CD14-positive monocyte (primary cell): ENCODE measurements around the gene PSMB2. TPM values are rescaled to one million over a fixed set of nuclear protein-coding genes. Genes with fewer than 3 reads are reported as not detected.

ENCODE experiments used
- DNase-seq, 3 donors: peaks; one replicate each; pipeline ENCODE4 v3.0.0-alpha.2; 2011 to 2022
- H2AFZ ChIP-seq: 2 replicates; pipeline ENCODE4 v1.6.0; 2012; ENCODE audit warnings: mild to moderate bottlenecking, low read depth, low read length, inconsistent platforms; ENCODE audit not compliant: insufficient read depth, poor library complexity, severe bottlenecking
- H3K27ac ChIP-seq, 2 donors: 1 replicate in 1 of 2; 2 replicates in 1 of 2; pipeline ENCODE4 v1.5.1; 2012 to 2013; ENCODE audit warnings: low read length in 2 of 2, control low read depth in 1 of 2, inconsistent platforms in 1 of 2, low read depth in 1 of 2, mild to moderate bottlenecking in 1 of 2
- H3K27me3 ChIP-seq, 2 donors: one replicate each; pipeline versions ENCODE4 v1.6.0 to v1.6.1; 2011 to 2013; ENCODE audit warnings: low read length in 2 of 2; ENCODE audit not compliant: control insufficient read depth in 2 of 2, insufficient read depth in 2 of 2
- H3K36me3 ChIP-seq, 2 donors: replicated peaks in 1 of 2; 1 replicate in 1 of 2; 2 replicates in 1 of 2; pipeline versions ENCODE4 v1.5.1 to v1.6.1; 2012 to 2013; ENCODE audit warnings: low read length in 2 of 2, control low read depth in 1 of 2, inconsistent platforms in 1 of 2, mild to moderate bottlenecking in 1 of 2; ENCODE audit not compliant: insufficient read depth in 2 of 2, control insufficient read depth in 1 of 2
- H3K4me1 ChIP-seq, 2 donors: 1 replicate in 1 of 2; 2 replicates in 1 of 2; pipeline versions ENCODE4 v1.5.1 to v1.6.1; 2012 to 2013; ENCODE audit warnings: low read length in 2 of 2, control low read depth in 1 of 2, inconsistent platforms in 1 of 2, mild to moderate bottlenecking in 1 of 2, moderate library complexity in 1 of 2; ENCODE audit not compliant: insufficient read depth in 2 of 2, control insufficient read depth in 1 of 2
- H3K4me2 ChIP-seq: replicated peaks from 2 replicates; pipeline ENCODE3; 2012; ENCODE audit warnings: low read length, moderate library complexity, mild to moderate bottlenecking; ENCODE audit not compliant: poor library complexity, severe bottlenecking; ENCODE audit errors: extremely low read depth
- H3K4me3 ChIP-seq, 3 experiments: fragments of 200-600 bp in 1 of 3; sonication (generic) in 1 of 3; replicated peaks in 1 of 3; 1 replicate in 2 of 3; 2 replicates in 1 of 3; pipeline ENCODE4 v1.5.1; 2011 to 2013; ENCODE audit warnings: low read length in 3 of 3, mild to moderate bottlenecking in 3 of 3, control low read depth in 2 of 3, low read depth in 2 of 3, inconsistent platforms in 1 of 3, moderate library complexity in 1 of 3
- H3K79me2 ChIP-seq: 2 replicates; pipeline ENCODE4 v1.6.0; 2012; ENCODE audit warnings: mild to moderate bottlenecking, control low read depth, inconsistent platforms, low read length, moderate library complexity; ENCODE audit not compliant: insufficient read depth
- H3K9ac ChIP-seq: 2 replicates; pipeline ENCODE4 v1.6.0; 2017; ENCODE audit warnings: low read length, mild to moderate bottlenecking; ENCODE audit not compliant: insufficient read depth, poor library complexity, severe bottlenecking
- H3K9me3 ChIP-seq, 2 donors: replicated peaks in 1 of 2; 1 replicate in 1 of 2; 2 replicates in 1 of 2; pipeline versions ENCODE4 v1.5.1 to v1.6.1; 2012 to 2013; ENCODE audit warnings: low read length in 2 of 2, control low read depth in 1 of 2; ENCODE audit not compliant: control insufficient read depth in 1 of 2, insufficient read depth in 1 of 2
- H4K20me1 ChIP-seq: 2 replicates; pipeline ENCODE4 v1.6.0; 2012; ENCODE audit warnings: mild to moderate bottlenecking, low read length, control low read depth, moderate library complexity; ENCODE audit not compliant: insufficient read depth
- H3K27ac Mint-ChIP-seq, 7 donors: one replicate each; pipeline ENCODE4 v1.8.0; 2020; ENCODE audit warnings: mild to moderate bottlenecking in 7 of 7, mixed read lengths in 7 of 7, moderate library complexity in 6 of 7, inconsistent platforms in 2 of 7
- H3K27me3 Mint-ChIP-seq, 3 donors: one replicate each; pipeline ENCODE4 v1.8.0; 2021 to 2022; ENCODE audit warnings: low read depth in 3 of 3, mild to moderate bottlenecking in 3 of 3, mixed read lengths in 3 of 3, moderate library complexity in 3 of 3, inconsistent platforms in 1 of 3
- H3K36me3 Mint-ChIP-seq, 2 donors: one replicate each; pipeline ENCODE4 v1.8.0; 2020; ENCODE audit warnings: mixed read lengths in 2 of 2, inconsistent platforms in 1 of 2, mild to moderate bottlenecking in 1 of 2
- H3K4me1 Mint-ChIP-seq: one replicate; pipeline ENCODE4 v1.8.0; 2020; ENCODE audit warnings: mild to moderate bottlenecking, mixed read lengths
- H3K4me3 Mint-ChIP-seq, 2 donors: one replicate each; pipeline ENCODE4 v1.8.0; 2020; ENCODE audit warnings: mild to moderate bottlenecking in 2 of 2, mixed read lengths in 2 of 2, moderate library complexity in 1 of 2
- H3K9me3 Mint-ChIP-seq, 7 donors: one replicate each; pipeline ENCODE4 v1.8.0; 2020 to 2022; ENCODE audit warnings: mixed read lengths in 7 of 7, mild to moderate bottlenecking in 6 of 7, moderate library complexity in 6 of 7, inconsistent platforms in 2 of 7
- WGBS: methylation state at CpG from one replicate; pipeline ENCODE4 v1.1.5; 2013; ENCODE audit warnings: missing lambda C conversion rate; ENCODE audit not compliant: insufficient coverage; 5-methylcytosine and 5-hydroxymethylcytosine counted together
- intact Hi-C, 2 donors: fragments of 100-400 bp; cut with micrococcal nuclease; formaldehyde crosslinking; loops; one replicate each; pipeline versions ENCODE4 v1.15.0 to v1.15.1; 2023
- polyA plus RNA-seq, 3 donors: library from polyadenylated mRNA; depleted of rRNA in 1 of 3; unstranded in 2 of 3; stranded (reverse) in 1 of 3; fragments of 300-500 nt in 2 of 3; fragments of >200 nt in 1 of 3; fragmentation: Illumina TruSeq in 2 of 3; gene quantifications; 1 replicate in 2 of 3; 2 replicates in 1 of 3; pipeline ENCODE4 v1.2.3, GENCODE V29; 2012 to 2021
- TF ChIP-seq, protein P1 (sequence below): fragments of 200-600 bp; IDR thresholded peaks from one replicate; pipeline ENCODE4 v1.8.0; 2022; ENCODE audit warnings: antibody characterized with exemption, mild to moderate bottlenecking

The PSMB2 gene
- polyA plus RNA-seq, 3 donors = 27.9 to 84.1 (median 78.6) TPM

DNA sequence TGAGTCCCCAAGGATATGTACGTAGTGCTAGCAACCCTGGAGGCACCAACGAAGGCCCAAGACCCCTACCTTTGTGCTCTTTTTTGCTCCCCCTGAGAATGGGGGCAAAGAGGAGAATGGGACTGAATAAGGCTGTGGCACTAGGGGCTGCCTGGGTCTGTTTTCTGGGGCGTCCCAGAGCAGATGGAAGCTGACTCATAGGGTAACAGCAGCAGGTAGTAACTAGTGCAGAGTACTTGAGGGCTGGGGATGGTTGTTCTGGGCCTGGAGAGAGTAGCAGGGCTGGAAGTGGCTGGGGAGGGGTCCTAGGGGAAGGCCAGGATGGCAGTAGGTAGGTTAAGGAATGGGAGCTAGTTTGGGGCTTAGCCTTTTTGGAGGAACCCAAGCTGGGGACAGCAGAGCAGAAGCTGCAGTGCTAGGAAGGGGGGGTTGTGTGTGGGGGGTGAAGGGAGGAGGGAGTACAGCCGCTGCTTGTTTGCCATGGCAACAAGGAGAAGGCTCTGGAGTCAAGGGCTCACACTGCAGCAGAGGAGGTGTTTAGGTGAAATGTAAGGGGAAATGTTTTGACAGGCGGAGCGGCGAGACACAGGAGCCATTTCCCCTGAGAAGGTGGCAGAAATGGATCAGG lies 81.9 kb downstream of the PSMB2 start:
- Mint-ChIP-seq H3K4me3 (peak overlapping the region in 1 of 2 donors; percentile 45), H3K9me3 (no peaks in the 10 kb centered on the region), H3K27ac (peak overlapping the region in 4 of 7 donors; percentile 2 to 74 (median 12)), H3K36me3 (peaks cover 33 to 40% of the 10 kb centered on the region in 2 donors), H3K4me1 (peaks cover 62% of the 10 kb centered on the region), H3K27me3 (no peaks in the 10 kb centered on the region)
- Histone ChIP-seq H4K20me1 (peaks cover 28% of the 10 kb centered on the region), H2AFZ (no peak overlapping the region), H3K27me3 (no peaks in the 10 kb centered on the region), H3K27ac (no peak overlapping the region), H3K4me3 (no peak overlapping the region), H3K4me1 (peaks cover 27 to 39% of the 10 kb centered on the region in 2 donors), H3K9me3 (no peaks in the 10 kb centered on the region), H3K36me3 (peaks cover 30 to 44% of the 10 kb centered on the region in 2 donors), H3K9ac (no peak overlapping the region), H3K79me2 (peaks cover 30% of the 10 kb centered on the region), H3K4me2 (no peak overlapping the region)
- TF ChIP-seq, protein P1, sequence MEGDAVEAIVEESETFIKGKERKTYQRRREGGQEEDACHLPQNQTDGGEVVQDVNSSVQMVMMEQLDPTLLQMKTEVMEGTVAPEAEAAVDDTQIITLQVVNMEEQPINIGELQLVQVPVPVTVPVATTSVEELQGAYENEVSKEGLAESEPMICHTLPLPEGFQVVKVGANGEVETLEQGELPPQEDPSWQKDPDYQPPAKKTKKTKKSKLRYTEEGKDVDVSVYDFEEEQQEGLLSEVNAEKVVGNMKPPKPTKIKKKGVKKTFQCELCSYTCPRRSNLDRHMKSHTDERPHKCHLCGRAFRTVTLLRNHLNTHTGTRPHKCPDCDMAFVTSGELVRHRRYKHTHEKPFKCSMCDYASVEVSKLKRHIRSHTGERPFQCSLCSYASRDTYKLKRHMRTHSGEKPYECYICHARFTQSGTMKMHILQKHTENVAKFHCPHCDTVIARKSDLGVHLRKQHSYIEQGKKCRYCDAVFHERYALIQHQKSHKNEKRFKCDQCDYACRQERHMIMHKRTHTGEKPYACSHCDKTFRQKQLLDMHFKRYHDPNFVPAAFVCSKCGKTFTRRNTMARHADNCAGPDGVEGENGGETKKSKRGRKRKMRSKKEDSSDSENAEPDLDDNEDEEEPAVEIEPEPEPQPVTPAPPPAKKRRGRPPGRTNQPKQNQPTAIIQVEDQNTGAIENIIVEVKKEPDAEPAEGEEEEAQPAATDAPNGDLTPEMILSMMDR = no peak
- WGBS = 76% methylated on average over 4 of the region's 7 CpGs
- intact Hi-C loops = loop anchor here (5.0 to 10.0 kb wide), 5 partner anchors 107 to 367 kb away; partner anchors contain the start of gene SFPQ (in 2 of the 2)
- DNase-seq = no peak

DNA sequence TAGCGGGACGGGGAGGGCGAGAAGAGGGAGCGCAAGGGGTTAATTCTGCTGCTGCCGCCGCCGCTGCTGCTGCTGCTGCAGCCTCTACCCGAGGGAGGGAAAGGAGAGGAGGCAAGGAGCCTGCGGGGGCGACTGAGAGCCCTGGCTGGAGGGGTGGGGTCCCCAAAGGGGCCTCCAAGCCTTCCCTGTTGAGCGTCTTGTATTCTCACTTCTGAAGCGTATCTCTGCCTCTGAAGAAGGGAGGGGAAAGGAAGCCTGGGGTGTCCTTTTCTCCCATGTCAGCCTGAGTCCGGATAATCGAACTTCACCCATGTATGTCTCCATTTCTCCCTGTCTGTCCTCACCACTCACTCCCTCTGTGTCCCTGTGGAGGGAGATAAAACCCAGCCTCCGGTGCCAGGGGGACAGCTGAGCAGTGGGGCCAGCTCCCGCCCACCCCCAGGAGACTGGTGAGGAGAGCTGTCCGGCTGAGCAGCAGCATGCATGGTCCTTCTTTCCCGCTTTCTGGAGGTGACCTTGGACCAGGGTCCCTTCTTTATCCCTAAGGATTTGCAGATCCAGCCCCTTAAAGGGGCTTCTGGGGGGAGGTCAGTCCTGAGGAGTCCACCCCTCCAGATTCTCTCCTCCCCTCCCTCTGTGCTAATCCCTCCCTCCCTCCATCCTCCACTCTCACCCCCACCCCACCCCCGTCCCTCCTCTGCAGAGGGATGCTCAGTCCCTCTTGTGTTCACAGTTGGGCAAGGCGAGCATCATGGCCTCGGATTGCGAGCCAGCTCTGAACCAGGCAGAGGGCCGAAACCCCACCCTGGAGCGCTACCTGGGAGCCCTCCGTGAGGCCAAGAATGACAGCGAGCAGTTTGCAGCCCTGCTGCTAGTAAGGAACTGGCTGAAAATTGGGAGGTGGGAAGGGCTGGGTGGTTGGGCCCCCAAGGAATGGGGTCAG lies 82.7 kb downstream of the PSMB2 start:
- H3K4me1 Mint-ChIP-seq = peaks cover 65% of the 10 kb centered on the region
- H3K27ac Mint-ChIP-seq = peak overlapping the region; percentile 41 to 94 (median 83)
- peaks cover 33 to 42% of the 10 kb centered on the region in 2 donors for H3K36me3 Mint-ChIP-seq
- TF ChIP-seq, protein P1 = no peak
- Histone ChIP-seq H3K4me1 (peaks cover 27 to 39% of the 10 kb centered on the region in 2 donors), H3K79me2 (peaks cover 38% of the 10 kb centered on the region), H3K9me3 (no peaks in the 10 kb centered on the region), H2AFZ (peak overlapping the region; percentile 85), H3K27ac (peak overlapping the region in 1 of 2 donors; percentile 86), H3K9ac (peak overlapping the region; percentile 91), H3K4me3 (peak overlapping the region; percentile 82 to 98 (median 91)), H4K20me1 (peaks cover 34% of the 10 kb centered on the region), H3K27me3 (no peaks in the 10 kb centered on the region), H3K4me2 (peak overlapping the region; percentile 97), H3K36me3 (peaks cover 33 to 44% of the 10 kb centered on the region in 2 donors)
- no peaks in the 10 kb centered on the region for H3K9me3 Mint-ChIP-seq
- DNase-seq = no peak
- 48% methylated on average over 18 of the region's 26 CpGs for WGBS
- H3K4me3 Mint-ChIP-seq = peak overlapping the region; percentile 93 to 95
- intact Hi-C loops = loop anchor here (5.0 to 10.0 kb wide), 5 partner anchors 106 to 366 kb away; partner anchors contain the start of gene SFPQ (in 2 of the 2)
- H3K27me3 Mint-ChIP-seq = no peaks in the 10 kb centered on the region
